HepG2 (cell line): ENCODE data around the gene PTK7. TPM values are rescaled to one million over a fixed set of nuclear protein-coding genes. Genes with fewer than 3 reads are reported as not detected.

Experiments
- CENPX ChIP-seq: sonication (generic); formaldehyde crosslinking; IDR thresholded peaks from 2 replicates; pipeline ENCODE4 v1.9.0; 2021; ENCODE audit warnings: mild to moderate bottlenecking, missing genetic modification reagents, moderate library complexity
- DNMT3B ChIP-seq: conservative IDR thresholded peaks from 2 replicates; pipeline ENCODE4 v1.6.1; 2016; ENCODE audit warnings: missing biosample characterization, control low read depth
- FIP1L1 ChIP-seq: fragments of 200-400 bp; formaldehyde crosslinking; IDR thresholded peaks from 2 replicates; pipeline ENCODE4 v1.6.1; 2018; ENCODE audit warnings: low read depth, mild to moderate bottlenecking, low read length, moderate library complexity, borderline replicate concordance; ENCODE audit not compliant: insufficient read depth
- FOXA3 ChIP-seq: IDR thresholded peaks from 2 replicates; pipeline ENCODE4 v1.6.1; 2016; ENCODE audit warnings: missing genetic modification reagents, missing compliant biosample characterization
- GFI1 ChIP-seq: sonication (generic); formaldehyde crosslinking; IDR thresholded peaks from 2 replicates; pipeline ENCODE4 v1.5.0; 2020; ENCODE audit warnings: missing genetic modification reagents, mild to moderate bottlenecking, borderline replicate concordance
- JDP2 ChIP-seq: sonication (generic); formaldehyde crosslinking; IDR thresholded peaks from 2 replicates; pipeline ENCODE4 v1.8.1; 2022; ENCODE audit warnings: missing genetic modification reagents, borderline replicate concordance
- PHB2 ChIP-seq: fragments of 450-650 bp; IDR thresholded peaks from 2 replicates; pipeline ENCODE4 v1.6.1; 2018; ENCODE audit not compliant: partially characterized antibody
- RBAK ChIP-seq: sonication (generic); formaldehyde crosslinking; IDR thresholded peaks from 2 replicates; pipeline ENCODE4 v1.5.1; 2020; ENCODE audit warnings: mild to moderate bottlenecking, missing genetic modification reagents
- SMC3 ChIP-seq: IDR thresholded peaks from 2 replicates; pipeline ENCODE4 v1.6.1; 2011; ENCODE audit warnings: low read length, improper control_type of control experiment
- SRSF1 ChIP-seq: fragments of 200-400 bp; formaldehyde crosslinking; optimal IDR thresholded peaks from 2 replicates; pipeline ENCODE3; 2017; ENCODE audit warnings: mild to moderate bottlenecking, low read depth, low read length, moderate library complexity
- TBP ChIP-seq: sonication (generic); formaldehyde crosslinking; IDR thresholded peaks from 2 replicates; pipeline ENCODE4 v1.5.0; 2020; ENCODE audit warnings: missing genetic modification reagents
- U2AF1 ChIP-seq: fragments of 200-400 bp; formaldehyde crosslinking; optimal IDR thresholded peaks from 2 replicates; pipeline ENCODE3; 2017; ENCODE audit warnings: mild to moderate bottlenecking, low read depth, low read length
- ZC3H4 ChIP-seq: sonication (generic); formaldehyde crosslinking; IDR thresholded peaks from 2 replicates; pipeline ENCODE4 v1.4.0; 2020; ENCODE audit warnings: missing genetic modification reagents, borderline replicate concordance
- ZNF558 ChIP-seq: sonication (generic); formaldehyde crosslinking; IDR thresholded peaks from 2 replicates; pipeline ENCODE4 v1.9.0; 2022; ENCODE audit warnings: mild to moderate bottlenecking, missing genetic modification reagents, borderline replicate concordance
- ZNF629 ChIP-seq: sonication (generic); formaldehyde crosslinking; conservative IDR thresholded peaks from 2 replicates; pipeline ENCODE4 v1.5.0; 2020; ENCODE audit warnings: missing genetic modification reagents
- ZNF775 ChIP-seq: sonication (generic); formaldehyde crosslinking; IDR thresholded peaks from 2 replicates; pipeline ENCODE4 v1.4.0; 2020; ENCODE audit warnings: missing genetic modification reagents, mild to moderate bottlenecking, moderate library complexity, borderline replicate concordance
- polyA plus RNA-seq, 8 experiments: library from polyadenylated mRNA; depleted of rRNA in 3 of 8; stranded (reverse) in 7 of 8; unstranded in 1 of 8; fragments of >200 nt; fragmentation: Illumina TruSeq in 4 of 8; extraction: Trizol in 4 of 8; gene quantifications; 2 replicates each; pipeline versions ENCODE4 v1.2.1 to v1.2.3, GENCODE V29; 2011 to 2016; ENCODE audit warnings: low read depth in 4 of 8, missing spikeins in 1 of 8, mixed read lengths in 1 of 8; ENCODE audit not compliant: insufficient read depth in 1 of 8
- total RNA-seq, 5 experiments: library from RNA; depleted of rRNA; stranded (reverse); fragments of >200 nt; fragmentation: Illumina TruSeq; extraction: Trizol; gene quantifications; 2 replicates each; pipeline ENCODE4 v1.2.3, GENCODE V29; 2016; ENCODE audit warnings: low read depth in 1 of 5
- TF ChIP-seq, protein P1 (sequence below): sonication (generic); formaldehyde crosslinking; IDR thresholded peaks from 2 replicates; pipeline ENCODE4 v1.9.0; 2021; ENCODE audit warnings: missing genetic modification reagents, borderline replicate concordance
- TF ChIP-seq, protein P2 (sequence below): fragments of 450-650 bp; IDR thresholded peaks from 2 replicates; pipeline ENCODE4 v1.6.1; 2017
- TF ChIP-seq, protein P3 (sequence below): sonication (generic); formaldehyde crosslinking; IDR thresholded peaks from 2 replicates; pipeline ENCODE4 v1.4.0; 2020; ENCODE audit warnings: mild to moderate bottlenecking, missing genetic modification reagents
- TF ChIP-seq, protein P4 (sequence below): sonication (generic); formaldehyde crosslinking; IDR thresholded peaks from 2 replicates; pipeline ENCODE4 v1.5.0; 2020; ENCODE audit warnings: mild to moderate bottlenecking, missing genetic modification reagents

PTK7 gene
- total and polyA plus RNA-seq, 2 of the 13 experiments (the other 11 are each of a cell fraction or from before 2014, with no cell fraction given) = 98.5 to 99.8 TPM

DNA sequence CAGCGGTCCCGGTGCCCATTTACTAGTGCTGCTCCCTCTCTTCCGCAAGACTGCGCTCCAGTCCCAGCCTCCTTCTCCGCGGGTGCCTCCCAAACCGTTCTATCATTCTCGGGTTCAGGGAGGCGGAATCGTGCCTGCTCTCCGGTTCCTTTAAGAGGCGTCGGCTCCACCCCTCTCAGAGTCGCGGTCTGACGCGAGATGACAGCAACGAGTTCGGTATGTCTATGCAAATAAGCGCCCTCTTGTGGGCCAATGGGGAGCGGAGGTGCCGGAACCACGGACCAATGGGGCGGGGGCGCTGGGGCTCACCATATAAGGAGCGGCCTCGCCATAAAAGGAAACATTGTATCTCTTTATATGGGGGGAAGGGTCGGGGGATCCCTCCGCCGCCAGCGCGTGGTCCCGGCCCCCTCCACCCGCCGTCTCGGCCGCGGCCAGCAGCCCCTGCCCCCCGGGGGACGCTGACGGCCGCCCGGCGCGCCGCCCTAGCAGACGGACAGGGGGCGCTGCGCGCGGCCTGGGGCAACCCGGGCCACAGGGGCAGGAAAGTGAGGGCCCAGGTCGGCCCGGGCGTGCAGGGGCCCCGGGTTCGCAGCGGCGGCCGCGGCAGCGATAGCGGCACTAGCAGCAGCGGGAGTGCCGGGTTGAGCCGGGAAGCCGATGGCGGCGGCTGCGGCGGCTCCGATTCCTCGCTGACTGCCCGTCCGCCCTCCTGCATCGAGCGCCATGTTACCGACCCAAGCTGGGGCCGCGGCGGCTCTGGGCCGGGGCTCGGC is 95.0 kb downstream of the PTK7 start, which contains the start of gene SRF (continued):
- TF ChIP-seq PHB2 = no peak
- TF ChIP-seq FOXA3 (CRISPR knock-in tag) = peak; percentile 41; the same call in 1 of the 2 replicates
- peak; percentile 17 for TF ChIP-seq SRSF1
- TF ChIP-seq, protein P1, sequence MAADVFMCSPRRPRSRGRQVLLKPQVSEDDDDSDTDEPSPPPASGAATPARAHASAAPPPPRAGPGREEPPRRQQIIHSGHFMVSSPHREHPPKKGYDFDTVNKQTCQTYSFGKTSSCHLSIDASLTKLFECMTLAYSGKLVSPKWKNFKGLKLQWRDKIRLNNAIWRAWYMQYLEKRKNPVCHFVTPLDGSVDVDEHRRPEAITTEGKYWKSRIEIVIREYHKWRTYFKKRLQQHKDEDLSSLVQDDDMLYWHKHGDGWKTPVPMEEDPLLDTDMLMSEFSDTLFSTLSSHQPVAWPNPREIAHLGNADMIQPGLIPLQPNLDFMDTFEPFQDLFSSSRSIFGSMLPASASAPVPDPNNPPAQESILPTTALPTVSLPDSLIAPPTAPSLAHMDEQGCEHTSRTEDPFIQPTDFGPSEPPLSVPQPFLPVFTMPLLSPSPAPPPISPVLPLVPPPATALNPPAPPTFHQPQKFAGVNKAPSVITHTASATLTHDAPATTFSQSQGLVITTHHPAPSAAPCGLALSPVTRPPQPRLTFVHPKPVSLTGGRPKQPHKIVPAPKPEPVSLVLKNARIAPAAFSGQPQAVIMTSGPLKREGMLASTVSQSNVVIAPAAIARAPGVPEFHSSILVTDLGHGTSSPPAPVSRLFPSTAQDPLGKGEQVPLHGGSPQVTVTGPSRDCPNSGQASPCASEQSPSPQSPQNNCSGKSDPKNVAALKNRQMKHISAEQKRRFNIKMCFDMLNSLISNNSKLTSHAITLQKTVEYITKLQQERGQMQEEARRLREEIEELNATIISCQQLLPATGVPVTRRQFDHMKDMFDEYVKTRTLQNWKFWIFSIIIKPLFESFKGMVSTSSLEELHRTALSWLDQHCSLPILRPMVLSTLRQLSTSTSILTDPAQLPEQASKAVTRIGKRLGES (CRISPR knock-in tag) = no peak
- peak; percentile 94; the same call in 1 of the 2 replicates for TF ChIP-seq ZNF558 (CRISPR knock-in tag)
- peak; percentile 74; the same call in 1 of the 2 replicates for TF ChIP-seq GFI1 (CRISPR knock-in tag)
- TF ChIP-seq, protein P2, sequence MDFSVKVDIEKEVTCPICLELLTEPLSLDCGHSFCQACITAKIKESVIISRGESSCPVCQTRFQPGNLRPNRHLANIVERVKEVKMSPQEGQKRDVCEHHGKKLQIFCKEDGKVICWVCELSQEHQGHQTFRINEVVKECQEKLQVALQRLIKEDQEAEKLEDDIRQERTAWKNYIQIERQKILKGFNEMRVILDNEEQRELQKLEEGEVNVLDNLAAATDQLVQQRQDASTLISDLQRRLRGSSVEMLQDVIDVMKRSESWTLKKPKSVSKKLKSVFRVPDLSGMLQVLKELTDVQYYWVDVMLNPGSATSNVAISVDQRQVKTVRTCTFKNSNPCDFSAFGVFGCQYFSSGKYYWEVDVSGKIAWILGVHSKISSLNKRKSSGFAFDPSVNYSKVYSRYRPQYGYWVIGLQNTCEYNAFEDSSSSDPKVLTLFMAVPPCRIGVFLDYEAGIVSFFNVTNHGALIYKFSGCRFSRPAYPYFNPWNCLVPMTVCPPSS = no peak
- TF ChIP-seq, protein P3, sequence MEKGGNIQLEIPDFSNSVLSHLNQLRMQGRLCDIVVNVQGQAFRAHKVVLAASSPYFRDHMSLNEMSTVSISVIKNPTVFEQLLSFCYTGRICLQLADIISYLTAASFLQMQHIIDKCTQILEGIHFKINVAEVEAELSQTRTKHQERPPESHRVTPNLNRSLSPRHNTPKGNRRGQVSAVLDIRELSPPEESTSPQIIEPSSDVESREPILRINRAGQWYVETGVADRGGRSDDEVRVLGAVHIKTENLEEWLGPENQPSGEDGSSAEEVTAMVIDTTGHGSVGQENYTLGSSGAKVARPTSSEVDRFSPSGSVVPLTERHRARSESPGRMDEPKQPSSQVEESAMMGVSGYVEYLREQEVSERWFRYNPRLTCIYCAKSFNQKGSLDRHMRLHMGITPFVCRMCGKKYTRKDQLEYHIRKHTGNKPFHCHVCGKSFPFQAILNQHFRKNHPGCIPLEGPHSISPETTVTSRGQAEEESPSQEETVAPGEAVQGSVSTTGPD (CRISPR knock-in tag) = no peak
- TF ChIP-seq DNMT3B (CRISPR knock-in tag) = no peak
- TF ChIP-seq, protein P4, sequence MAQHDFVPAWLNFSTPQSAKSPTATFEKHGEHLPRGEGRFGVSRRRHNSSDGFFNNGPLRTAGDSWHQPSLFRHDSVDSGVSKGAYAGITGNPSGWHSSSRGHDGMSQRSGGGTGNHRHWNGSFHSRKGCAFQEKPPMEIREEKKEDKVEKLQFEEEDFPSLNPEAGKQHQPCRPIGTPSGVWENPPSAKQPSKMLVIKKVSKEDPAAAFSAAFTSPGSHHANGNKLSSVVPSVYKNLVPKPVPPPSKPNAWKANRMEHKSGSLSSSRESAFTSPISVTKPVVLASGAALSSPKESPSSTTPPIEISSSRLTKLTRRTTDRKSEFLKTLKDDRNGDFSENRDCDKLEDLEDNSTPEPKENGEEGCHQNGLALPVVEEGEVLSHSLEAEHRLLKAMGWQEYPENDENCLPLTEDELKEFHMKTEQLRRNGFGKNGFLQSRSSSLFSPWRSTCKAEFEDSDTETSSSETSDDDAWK (CRISPR knock-in tag) = no peak
- TF ChIP-seq SMC3 = no peak
- no peak for TF ChIP-seq RBAK
- TF ChIP-seq ZC3H4 (CRISPR knock-in tag) = no peak
- peak; percentile 86; the same call in 1 of the 2 replicates for TF ChIP-seq ZNF775 (CRISPR knock-in tag)
- 0 out of 2 replicates have a peak, but pooled peaks have one; percentile 19 for TF ChIP-seq ZNF629 (CRISPR knock-in tag)
- TF ChIP-seq CENPX (CRISPR knock-in tag) = no peak
- TF ChIP-seq U2AF1 = no peak
- no peak for TF ChIP-seq TBP
- peak; percentile 74; the same call in 1 of the 2 replicates for TF ChIP-seq JDP2 (CRISPR knock-in tag)
- no peak for TF ChIP-seq FIP1L1
